CD4-positive, alpha-beta T cell treated with Interleukin-4 for 4 hours (primary cell): ENCODE results near the gene UTY.
"Not testable (repeated sequence)": the region's sequence is repeated elsewhere in the genome, so short reads cannot be mapped to it uniquely, and the experiment has no call there.

Experiments
- DNase-seq: peaks from one replicate; pipeline ENCODE4 v3.0.0-alpha.2; 2020

The UTY gene

GRCh38 chrY:13296176-13296890 lies 183.5 kb downstream of the UTY start:
- DNase-seq, result no peak

GRCh38 chrY:13295026-13295425 lies 184.8 kb downstream of the UTY start:
- no peak for DNase-seq

- DNase-seq, result no peak
These were observed 188.6 kb downstream of the UTY start for GRCh38 chrY:13291199-13291598.

- not testable (repeated sequence) for DNase-seq
These were observed 197.4 kb downstream of the UTY start for GRCh38 chrY:13282151-13283054.

- no peak for DNase-seq
These were observed 200.3 kb downstream of the UTY start for GRCh38 chrY:13279561-13279960.

- no peak for DNase-seq
These were observed 208.1 kb downstream of the UTY start for GRCh38 chrY:13271706-13272105.

GRCh38 chrY:13253941-13254440 lies 225.8 kb downstream of the UTY start:
- DNase-seq, result not testable (repeated sequence)

- no peak for DNase-seq
These were observed 229.4 kb downstream of the UTY start for GRCh38 chrY:13250421-13250820.

GRCh38 chrY:13243716-13244115 lies 236.1 kb downstream of the UTY start:
- DNase-seq, result no peak

GRCh38 chrY:13233901-13234300 lies 245.9 kb downstream of the UTY start:
- DNase-seq, result no peak

- no peak for DNase-seq
These were observed 246.7 kb downstream of the UTY start for GRCh38 chrY:13233118-13233517.

GRCh38 chrY:13227354-13227953 lies 252.4 kb downstream of the UTY start:
- DNase-seq, result no peak

- no peak for DNase-seq
These were observed 268.7 kb downstream of the UTY start for GRCh38 chrY:13210961-13211646.

- DNase-seq, result no peak
These were observed 274.6 kb downstream of the UTY start for GRCh38 chrY:13205214-13205613.
